Ovary (tissue), 9 donors: ENCODE data around the gene REEP1. TPM values are rescaled to one million over a fixed set of nuclear protein-coding genes. Genes with fewer than 3 reads are reported as not detected.

Source experiments
- DNase-seq, 5 donors: peaks; one replicate each; pipeline ENCODE4 v3.0.0-alpha.2; 2019 to 2020
- H3K27ac ChIP-seq, 2 donors: fragments of 200-600 bp; one replicate each; pipeline versions ENCODE4 v1.5.1 to v1.8.0; 2019 to 2022
- H3K27me3 ChIP-seq: fragments of 200-600 bp; one replicate; pipeline ENCODE4 v1.8.0; 2022
- H3K36me3 ChIP-seq: fragments of 200-600 bp; sonication (generic); one replicate; pipeline ENCODE4 v1.5.1; 2019
- H3K4me1 ChIP-seq: one replicate; pipeline ENCODE4 v1.8.1; 2013; ENCODE audit warnings: mild to moderate bottlenecking, moderate library complexity; ENCODE audit not compliant: insufficient read depth
- H3K4me3 ChIP-seq: fragments of 200-600 bp; sonication (generic); one replicate; pipeline ENCODE4 v1.5.1; 2017
- H3K9me3 ChIP-seq, 2 donors: fragments of 200-600 bp in 1 of 2; sonication (generic) in 1 of 2; one replicate each; pipeline versions ENCODE4 v1.5.1 to v1.8.1; 2013 to 2019; ENCODE audit warnings: mild to moderate bottlenecking in 1 of 2, moderate library complexity in 1 of 2
- EP300 ChIP-seq: sonication (generic); formaldehyde crosslinking; IDR thresholded peaks from one replicate; pipeline ENCODE4 v1.6.1; 2017; ENCODE audit warnings: antibody characterized with exemption
- POLR2A ChIP-seq: fragments of 450-650 bp; IDR thresholded peaks from one replicate; pipeline ENCODE4 v1.6.1; 2017; ENCODE audit warnings: antibody characterized with exemption, mild to moderate bottlenecking, moderate library complexity
- WGBS, 3 donors: extraction: QIAGEN DNeasy Blood & Tissue Kit in 1 of 3; methylation state at CpG; one replicate each; pipeline versions ENCODE4 v1.1.5 to v1.1.7; 2013 to 2017; 5-methylcytosine and 5-hydroxymethylcytosine counted together
- intact Hi-C, 4 donors: fragments of 100-400 bp; cut with DNase I; formaldehyde crosslinking; loops; one replicate each; pipeline versions ENCODE4 v1.11.0 to v1.15.1; 2022 to 2023
- polyA plus RNA-seq, 2 donors: library from polyadenylated mRNA; stranded (reverse); fragments of 200-250 nt in 1 of 2; fragments of 350-450 nt in 1 of 2; fragmentation: Illumina TruSeq in 1 of 2; extraction: RNeasy Lipid Tissue Mini Kit (QIAGEN cat#74804) in 1 of 2; gene quantifications; one replicate each; pipeline ENCODE4 v1.2.3, GENCODE V29; 2013 to 2014
- total RNA-seq, 7 donors: library from RNA; depleted of rRNA in 2 of 7; stranded (reverse); fragments of >200 nt in 2 of 7; fragmentation: NEBNext Ultra II Directional in 3 of 7; extraction: Animal tissue kit (Norgen Biotek cat#: 25700) in 3 of 7; gene quantifications; one replicate each; pipeline versions ENCODE4 v1.1.0 to v1.2.4, GENCODE V29; 2016 to 2023
- TF ChIP-seq, protein P1 (sequence below), 3 donors: fragments of 450-650 bp in 2 of 3; fragments of 200-600 bp in 1 of 3; IDR thresholded peaks; one replicate each; pipeline versions ENCODE4 v1.5.1 to v1.8.0; 2016 to 2022; ENCODE audit warnings: antibody characterized with exemption in 3 of 3, mild to moderate bottlenecking in 1 of 3
- donor health status: DM: no; HTN: no; CAD: no; lungs with moderate emphysema.
- donor health status: DM: no; HTN: no; CAD: no.
- donor health status: Bipolar disorder and iron deficiency.
- donor health status: DM: yes; HTN: yes; CAD: no.
- donor health status: DM: no; HTN: no; CAD: no.
- donor health status: DM: yes; HTN: yes; CAD: no.

The REEP1 gene
- total and polyA plus RNA-seq, 9 donors, result 0.58 to 35.7 (median 2.0) TPM

GRCh38 chr2:86338778-86339295, 1.4 kb upstream of the REEP1 start:
- 66 to 77% (median 74%) methylated on average over 10 of the region's 10 CpGs for WGBS, 3 donors
- Histone ChIP-seq H3K27ac (no peak overlapping the region), H3K9me3 (peaks cover 0 to 4% of the 10 kb centered on the region in 2 donors), H3K4me3 (no peak overlapping the region), H3K36me3 (no peaks in the 10 kb centered on the region), H3K4me1 (no peaks in the 10 kb centered on the region), H3K27me3 (no peaks in the 10 kb centered on the region)
- TF ChIP-seq POLR2A (no peak), EP300 (no peak)
- TF ChIP-seq, protein P1, sequence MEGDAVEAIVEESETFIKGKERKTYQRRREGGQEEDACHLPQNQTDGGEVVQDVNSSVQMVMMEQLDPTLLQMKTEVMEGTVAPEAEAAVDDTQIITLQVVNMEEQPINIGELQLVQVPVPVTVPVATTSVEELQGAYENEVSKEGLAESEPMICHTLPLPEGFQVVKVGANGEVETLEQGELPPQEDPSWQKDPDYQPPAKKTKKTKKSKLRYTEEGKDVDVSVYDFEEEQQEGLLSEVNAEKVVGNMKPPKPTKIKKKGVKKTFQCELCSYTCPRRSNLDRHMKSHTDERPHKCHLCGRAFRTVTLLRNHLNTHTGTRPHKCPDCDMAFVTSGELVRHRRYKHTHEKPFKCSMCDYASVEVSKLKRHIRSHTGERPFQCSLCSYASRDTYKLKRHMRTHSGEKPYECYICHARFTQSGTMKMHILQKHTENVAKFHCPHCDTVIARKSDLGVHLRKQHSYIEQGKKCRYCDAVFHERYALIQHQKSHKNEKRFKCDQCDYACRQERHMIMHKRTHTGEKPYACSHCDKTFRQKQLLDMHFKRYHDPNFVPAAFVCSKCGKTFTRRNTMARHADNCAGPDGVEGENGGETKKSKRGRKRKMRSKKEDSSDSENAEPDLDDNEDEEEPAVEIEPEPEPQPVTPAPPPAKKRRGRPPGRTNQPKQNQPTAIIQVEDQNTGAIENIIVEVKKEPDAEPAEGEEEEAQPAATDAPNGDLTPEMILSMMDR (IDR thresholded peaks at IDR 0.05), result no peak
- no peak for DNase-seq
- intact Hi-C loops, result loop anchor here in 1 of 4 donors (10.0 kb wide), 1 partner anchor 76 kb away; no protein-coding TSS in a partner anchor

DNA sequence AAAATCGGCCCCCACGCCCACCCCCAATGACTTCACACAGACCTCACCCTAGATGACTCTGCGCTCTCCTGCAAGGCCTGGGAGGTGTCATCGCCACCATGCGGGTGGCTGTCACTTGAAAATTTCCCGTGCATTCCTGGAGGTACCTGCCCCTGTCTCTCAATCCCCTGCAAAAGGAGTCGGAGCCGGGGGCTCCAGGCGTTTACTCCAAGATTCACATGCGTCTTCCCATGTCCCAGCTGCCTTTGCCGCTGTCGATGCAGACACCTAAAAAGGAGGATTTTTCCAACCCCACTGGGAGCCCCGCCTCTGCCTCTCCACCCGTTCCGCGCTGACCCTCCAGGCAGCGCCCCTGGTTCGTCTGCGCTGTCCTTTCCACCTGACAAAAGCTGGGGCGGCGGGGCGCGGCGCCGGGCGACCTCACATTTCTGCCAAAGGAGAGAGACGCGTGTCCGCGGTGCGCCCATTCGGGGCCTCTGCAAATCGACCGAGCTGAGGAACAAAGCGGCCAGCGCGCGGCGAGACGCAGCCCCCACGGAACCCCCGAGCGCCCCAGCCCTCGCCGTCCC, 667 bp downstream of the REEP1 start:
- TF ChIP-seq EP300 (no peak), POLR2A (no peak)
- TF ChIP-seq, protein P1 (IDR thresholded peaks at IDR 0.05), result no peak
- no peaks in the 10 kb centered on the region for H3K36me3 ChIP-seq
- peaks cover 0 to 4% of the 10 kb centered on the region in 2 donors for H3K9me3 ChIP-seq
- WGBS, 3 donors, result 1 to 2% (median 2%) methylated on average over 30 to 45 of the region's 45 CpGs
- H3K4me3 ChIP-seq, result peak overlapping the region; percentile 32
- no peaks in the 10 kb centered on the region for H3K4me1 ChIP-seq
- no peak overlapping the region for H3K27ac ChIP-seq
- peak in 1 of 5 donors; percentile 17 for DNase-seq
- intact Hi-C loops, result loop anchor here in 1 of 4 donors (10.0 kb wide), 1 partner anchor 78 kb away; no protein-coding TSS in a partner anchor
- no peaks in the 10 kb centered on the region for H3K27me3 ChIP-seq

DNA sequence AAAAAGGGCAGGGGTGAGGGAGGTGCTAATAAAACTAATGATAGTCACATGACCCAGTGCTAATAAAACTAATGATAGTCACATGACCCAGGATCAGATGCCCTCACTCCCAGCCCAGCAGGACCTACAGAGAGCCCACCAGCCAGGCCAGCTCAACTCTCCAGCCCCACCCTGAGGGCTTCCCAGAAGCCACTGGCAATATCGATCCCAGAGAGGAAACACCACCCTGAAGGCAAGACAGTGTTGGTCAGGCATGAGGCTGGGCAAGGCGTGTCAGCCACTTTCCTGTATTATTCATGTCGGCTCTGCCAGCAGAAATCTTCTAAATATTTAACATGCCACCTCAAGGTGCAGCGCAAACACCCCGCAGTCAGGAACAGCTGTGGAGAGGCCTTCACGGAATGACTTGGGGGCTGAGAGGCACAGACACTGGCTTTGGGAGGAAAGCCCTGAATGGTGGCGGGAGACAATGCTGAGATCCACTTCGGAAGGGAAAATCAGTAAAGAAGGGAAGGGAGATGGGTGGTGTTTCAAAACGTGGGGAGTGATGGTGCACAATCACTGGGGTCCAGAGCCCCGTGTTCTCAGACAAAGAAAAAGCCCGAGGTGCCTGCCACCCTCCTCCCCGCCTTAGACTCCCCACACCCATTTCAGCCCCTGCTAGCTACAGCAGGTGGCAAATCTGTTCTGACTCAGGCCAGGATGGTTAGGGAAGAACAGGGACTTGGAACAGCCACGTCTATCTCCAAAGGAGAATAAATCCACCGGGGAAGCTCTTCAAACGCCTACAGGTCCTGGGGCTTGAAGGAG, 1.4 kb downstream of the REEP1 start:
- H3K27me3 ChIP-seq, result no peaks in the 10 kb centered on the region
- TF ChIP-seq, protein P1 (IDR thresholded peaks at IDR 0.05), result no peak
- TF ChIP-seq EP300 (no peak), POLR2A (no peak)
- H3K4me1 ChIP-seq, result no peaks in the 10 kb centered on the region
- H3K36me3 ChIP-seq, result no peaks in the 10 kb centered on the region
- 31 to 42% (median 42%) methylated on average over 15 of the region's 15 CpGs for WGBS, 3 donors
- peak overlapping the region; percentile 32 for H3K4me3 ChIP-seq
- DNase-seq, result no peak
- no peak overlapping the region for H3K27ac ChIP-seq
- H3K9me3 ChIP-seq, result peaks cover 0 to 3% of the 10 kb centered on the region in 2 donors
- intact Hi-C loops, result loop anchor here in 1 of 4 donors (10.0 kb wide), 1 partner anchor 79 kb away; no protein-coding TSS in a partner anchor

DNA sequence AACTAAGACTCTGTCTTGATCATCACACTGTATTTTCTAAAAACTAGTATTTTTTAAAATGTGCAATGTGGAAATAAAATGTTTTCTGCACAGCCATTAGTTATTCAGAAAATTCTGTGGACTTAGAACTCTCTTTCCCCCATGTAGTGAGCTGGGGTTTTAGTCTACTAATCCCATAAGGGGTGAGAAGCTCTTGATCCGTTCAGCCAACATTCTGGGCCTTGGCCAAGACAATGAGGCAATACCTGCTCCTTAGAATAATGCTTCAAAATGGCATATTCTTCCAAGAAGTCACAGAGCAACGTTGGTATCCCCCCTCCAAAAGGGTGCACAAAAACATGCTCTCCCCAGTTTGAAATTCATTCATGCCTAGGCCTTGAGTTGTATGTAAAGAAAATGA, 4.0 kb downstream of the REEP1 start:
- Histone ChIP-seq H3K4me3 (no peak overlapping the region), H3K27me3 (no peaks in the 10 kb centered on the region), H3K27ac (no peak overlapping the region), H3K9me3 (no peaks in the 10 kb centered on the region), H3K36me3 (no peaks in the 10 kb centered on the region), H3K4me1 (no peaks in the 10 kb centered on the region)
- intact Hi-C loops, result loop anchor here in 1 of 4 donors (10.0 kb wide), 1 partner anchor 81 kb away; no protein-coding TSS in a partner anchor
- no peak for DNase-seq
- TF ChIP-seq POLR2A, result no peak
- no peak for TF ChIP-seq EP300
- TF ChIP-seq, protein P1 (IDR thresholded peaks at IDR 0.05), result no peak
- 45 to 49% (median 49%) methylated on average over 2 of the region's 2 CpGs for WGBS, 3 donors
